GM12891 (cell line): ENCODE results near the gene OTOF.

Experiments used
- PAX5 ChIP-seq: IDR thresholded peaks from 2 replicates; pipeline ENCODE4 v1.6.1; 2011; ENCODE audit warnings: low read length, moderate library complexity, mild to moderate bottlenecking; ENCODE audit not compliant: insufficient read depth, severe bottlenecking
- POLR2A ChIP-seq: IDR thresholded peaks from 2 replicates; pipeline ENCODE4 v1.6.1; 2011; ENCODE audit warnings: low read depth, low read length, control low read depth
- POLR2AphosphoS5 ChIP-seq: IDR thresholded peaks from 2 replicates; pipeline ENCODE4 v1.6.1; 2011; ENCODE audit warnings: low read depth, low read length, control low read depth
- POU2F2 ChIP-seq: IDR thresholded peaks from 2 replicates; pipeline ENCODE4 v1.6.1; 2011; ENCODE audit warnings: low read depth, mild to moderate bottlenecking, control low read depth, low read length, moderate library complexity
- SPI1 ChIP-seq: IDR thresholded peaks from 2 replicates; pipeline ENCODE4 v1.6.1; 2011; ENCODE audit warnings: low read depth, low read length, control low read depth
- TAF1 ChIP-seq: IDR thresholded peaks from 2 replicates; pipeline ENCODE4 v1.6.1; 2011; ENCODE audit warnings: low read depth, low read length, control low read depth

DNA sequence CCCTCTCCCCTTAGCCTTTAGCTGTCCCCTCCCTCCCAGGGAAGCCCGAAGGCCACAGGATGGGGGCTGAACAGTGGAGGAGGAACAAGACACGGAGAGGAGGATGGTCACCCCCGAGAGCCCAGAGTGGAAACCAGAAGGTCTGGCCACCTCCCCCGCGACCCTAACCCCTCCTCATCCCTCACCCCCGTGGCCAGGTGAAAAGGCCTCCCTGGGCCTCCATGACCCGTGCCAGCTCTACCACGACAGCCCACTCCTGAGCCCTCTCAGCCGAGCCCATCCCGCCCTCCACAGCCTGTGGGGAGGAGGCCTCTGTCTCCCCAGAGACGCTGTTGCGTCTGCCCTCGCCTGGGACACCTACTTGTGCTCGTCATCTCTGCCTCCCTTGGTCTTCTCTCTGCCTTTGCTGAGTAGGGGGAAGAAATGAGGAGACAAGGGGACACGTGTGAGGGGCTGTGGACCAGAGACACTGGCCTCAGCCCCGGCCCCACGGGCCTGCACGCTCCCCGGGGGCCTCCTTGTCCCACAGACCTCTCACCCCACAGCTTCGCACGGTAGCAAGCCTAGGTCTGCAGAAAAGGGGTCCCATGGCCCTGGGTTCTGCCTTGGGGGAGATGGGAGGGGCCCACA lies 32.5 kb upstream of the OTOF start:
- TF ChIP-seq POLR2A, result no peak
- TF ChIP-seq POU2F2, result no peak
- TF ChIP-seq SPI1, result no peak
- TF ChIP-seq POLR2AphosphoS5, result no peak
- TF ChIP-seq TAF1, result no peak
- no peak for TF ChIP-seq PAX5
